Ishikawa (cell line): Measurements from ENCODE around the gene NCBP3.

Source experiments
- CEBPB ChIP-seq: IDR thresholded peaks from 2 replicates; pipeline ENCODE4 v1.6.1; 2012
- CREB1 ChIP-seq: IDR thresholded peaks from 2 replicates; pipeline ENCODE4 v1.6.1; 2012; ENCODE audit warnings: low read depth
- EGR1 ChIP-seq: IDR thresholded peaks from 2 replicates; pipeline ENCODE4 v1.6.1; 2012
- EP300 ChIP-seq: IDR thresholded peaks from 2 replicates; pipeline ENCODE4 v1.6.1; 2012; ENCODE audit warnings: borderline replicate concordance
- FOXM1 ChIP-seq: IDR thresholded peaks from 2 replicates; pipeline ENCODE4 v1.6.1; 2012; ENCODE audit warnings: low read depth, borderline replicate concordance
- NFIC ChIP-seq: IDR thresholded peaks from 2 replicates; pipeline ENCODE4 v1.6.1; 2012
- RAD21 ChIP-seq: IDR thresholded peaks from 2 replicates; pipeline ENCODE4 v1.6.1; 2012; ENCODE audit warnings: low read depth
- TAF1 ChIP-seq: IDR thresholded peaks from 2 replicates; pipeline ENCODE4 v1.6.1; 2012; ENCODE audit warnings: low read depth, mild to moderate bottlenecking
- TCF12 ChIP-seq: IDR thresholded peaks from 2 replicates; pipeline ENCODE4 v1.6.1; 2012; ENCODE audit warnings: low read depth
- TEAD4 ChIP-seq: IDR thresholded peaks from 2 replicates; pipeline ENCODE4 v1.6.1; 2012
- YY1 ChIP-seq: IDR thresholded peaks from 2 replicates; pipeline ENCODE4 v1.6.1; 2012; ENCODE audit warnings: low read depth
- ZBTB7A ChIP-seq: IDR thresholded peaks from 2 replicates; pipeline ENCODE4 v1.6.1; 2012; ENCODE audit warnings: low read depth
- TF ChIP-seq, protein P1 (sequence below): IDR thresholded peaks from 2 replicates; pipeline ENCODE4 v1.6.1; 2012; ENCODE audit warnings: low read depth, mild to moderate bottlenecking
- TF ChIP-seq, protein P2 (sequence below): IDR thresholded peaks from 2 replicates; pipeline ENCODE4 v1.6.1; 2012
- TF ChIP-seq, protein P3 (sequence below): IDR thresholded peaks from 2 replicates; pipeline ENCODE4 v1.6.1; 2012

Gene NCBP3

DNA sequence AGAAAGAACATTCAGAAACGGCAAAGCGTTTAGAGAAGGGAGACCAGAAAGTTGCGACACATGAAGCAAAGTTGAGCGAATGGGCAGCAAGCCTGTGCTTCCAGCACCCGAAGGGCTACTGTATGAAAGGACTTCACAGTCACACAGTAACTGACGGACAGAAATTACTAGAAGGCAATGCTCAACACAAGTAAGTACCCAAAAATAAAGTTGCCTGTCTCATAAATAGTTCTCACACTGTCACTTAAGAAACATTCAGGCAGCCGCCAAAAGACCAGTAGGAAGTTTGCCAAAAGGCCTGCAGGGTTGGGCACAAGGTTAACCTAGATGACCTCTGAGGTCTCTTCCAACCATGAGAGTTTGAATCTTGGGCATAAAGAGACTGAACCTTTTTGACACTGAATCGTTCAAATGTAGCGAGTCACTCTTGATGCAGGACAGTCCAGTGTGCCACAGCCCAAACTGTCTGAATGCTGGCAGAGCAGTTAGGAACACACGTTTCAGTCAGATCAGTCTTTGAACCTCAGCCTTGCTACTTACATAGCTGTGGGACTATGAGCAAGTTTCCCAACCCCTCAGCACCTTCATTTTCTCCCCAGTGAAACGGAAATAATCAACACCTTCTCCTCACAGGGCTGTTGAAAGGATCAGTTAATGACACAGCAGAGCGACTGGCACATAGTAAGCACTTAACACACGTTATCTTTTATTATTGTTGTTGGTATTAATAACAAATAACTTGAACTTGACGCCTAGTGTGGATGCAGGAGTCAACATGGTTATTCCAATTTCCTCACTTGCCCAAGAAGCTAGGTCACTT lies 10.4 kb downstream of the NCBP3 start:
- no peak for TF ChIP-seq NFIC
- TF ChIP-seq, protein P1, sequence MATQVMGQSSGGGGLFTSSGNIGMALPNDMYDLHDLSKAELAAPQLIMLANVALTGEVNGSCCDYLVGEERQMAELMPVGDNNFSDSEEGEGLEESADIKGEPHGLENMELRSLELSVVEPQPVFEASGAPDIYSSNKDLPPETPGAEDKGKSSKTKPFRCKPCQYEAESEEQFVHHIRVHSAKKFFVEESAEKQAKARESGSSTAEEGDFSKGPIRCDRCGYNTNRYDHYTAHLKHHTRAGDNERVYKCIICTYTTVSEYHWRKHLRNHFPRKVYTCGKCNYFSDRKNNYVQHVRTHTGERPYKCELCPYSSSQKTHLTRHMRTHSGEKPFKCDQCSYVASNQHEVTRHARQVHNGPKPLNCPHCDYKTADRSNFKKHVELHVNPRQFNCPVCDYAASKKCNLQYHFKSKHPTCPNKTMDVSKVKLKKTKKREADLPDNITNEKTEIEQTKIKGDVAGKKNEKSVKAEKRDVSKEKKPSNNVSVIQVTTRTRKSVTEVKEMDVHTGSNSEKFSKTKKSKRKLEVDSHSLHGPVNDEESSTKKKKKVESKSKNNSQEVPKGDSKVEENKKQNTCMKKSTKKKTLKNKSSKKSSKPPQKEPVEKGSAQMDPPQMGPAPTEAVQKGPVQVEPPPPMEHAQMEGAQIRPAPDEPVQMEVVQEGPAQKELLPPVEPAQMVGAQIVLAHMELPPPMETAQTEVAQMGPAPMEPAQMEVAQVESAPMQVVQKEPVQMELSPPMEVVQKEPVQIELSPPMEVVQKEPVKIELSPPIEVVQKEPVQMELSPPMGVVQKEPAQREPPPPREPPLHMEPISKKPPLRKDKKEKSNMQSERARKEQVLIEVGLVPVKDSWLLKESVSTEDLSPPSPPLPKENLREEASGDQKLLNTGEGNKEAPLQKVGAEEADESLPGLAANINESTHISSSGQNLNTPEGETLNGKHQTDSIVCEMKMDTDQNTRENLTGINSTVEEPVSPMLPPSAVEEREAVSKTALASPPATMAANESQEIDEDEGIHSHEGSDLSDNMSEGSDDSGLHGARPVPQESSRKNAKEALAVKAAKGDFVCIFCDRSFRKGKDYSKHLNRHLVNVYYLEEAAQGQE, result no peak
- TF ChIP-seq, protein P2, sequence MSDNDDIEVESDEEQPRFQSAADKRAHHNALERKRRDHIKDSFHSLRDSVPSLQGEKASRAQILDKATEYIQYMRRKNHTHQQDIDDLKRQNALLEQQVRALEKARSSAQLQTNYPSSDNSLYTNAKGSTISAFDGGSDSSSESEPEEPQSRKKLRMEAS, result no peak
- TF ChIP-seq CREB1, result no peak
- no peak for TF ChIP-seq CEBPB
- no peak for TF ChIP-seq EP300

DNA sequence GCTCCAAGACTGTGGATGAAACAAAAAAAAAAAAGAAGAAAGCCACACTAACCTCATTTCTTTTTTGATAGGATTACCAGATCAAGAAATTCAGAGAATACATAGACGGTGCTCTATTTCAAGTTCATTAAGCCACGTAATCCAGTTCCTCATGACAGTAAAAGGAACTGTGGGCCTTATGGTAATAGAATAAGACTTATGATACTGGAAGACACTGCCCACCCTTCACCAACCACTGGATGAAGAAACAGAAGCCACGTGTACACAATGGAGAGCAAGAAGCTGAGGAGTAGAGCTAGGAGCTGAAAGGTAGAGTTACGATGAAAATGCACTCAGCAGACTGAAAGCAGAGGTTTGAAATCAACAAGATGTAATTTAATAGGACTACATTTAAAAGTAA lies 11.2 kb downstream of the NCBP3 start:
- TF ChIP-seq ZBTB7A (no peak), CREB1 (no peak), FOXM1 (no peak), TEAD4 (no peak)
- TF ChIP-seq, protein P1, result no peak

DNA sequence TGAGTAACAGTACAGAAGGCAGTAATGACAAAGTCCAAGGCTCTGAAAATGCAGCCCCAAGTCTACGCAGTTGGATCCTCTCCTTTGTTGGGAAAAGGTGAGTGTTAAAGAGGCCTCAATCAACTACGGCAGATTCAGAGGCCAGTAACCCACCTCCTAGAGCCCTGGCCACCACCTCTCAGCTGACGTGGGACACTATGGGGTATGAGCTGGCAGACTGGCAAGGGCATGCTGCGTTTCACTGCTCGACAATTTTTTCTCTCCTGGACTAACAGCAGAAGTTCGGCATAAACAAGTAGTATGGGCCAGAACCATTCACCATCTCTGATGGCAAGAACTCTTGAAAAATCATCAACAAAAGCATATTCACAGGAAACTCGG lies 17.2 kb downstream of the NCBP3 start:
- TF ChIP-seq, protein P2, result no peak
- TF ChIP-seq TCF12 (no peak), EGR1 (no peak), RAD21 (no peak), TAF1 (no peak), CREB1 (no peak), NFIC (no peak), FOXM1 (no peak), ZBTB7A (no peak), CEBPB (no peak), YY1 (no peak), EP300 (no peak), TEAD4 (no peak)
- TF ChIP-seq, protein P3, sequence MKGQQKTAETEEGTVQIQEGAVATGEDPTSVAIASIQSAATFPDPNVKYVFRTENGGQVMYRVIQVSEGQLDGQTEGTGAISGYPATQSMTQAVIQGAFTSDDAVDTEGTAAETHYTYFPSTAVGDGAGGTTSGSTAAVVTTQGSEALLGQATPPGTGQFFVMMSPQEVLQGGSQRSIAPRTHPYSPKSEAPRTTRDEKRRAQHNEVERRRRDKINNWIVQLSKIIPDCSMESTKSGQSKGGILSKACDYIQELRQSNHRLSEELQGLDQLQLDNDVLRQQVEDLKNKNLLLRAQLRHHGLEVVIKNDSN, result no peak
- TF ChIP-seq, protein P1, result no peak

DNA sequence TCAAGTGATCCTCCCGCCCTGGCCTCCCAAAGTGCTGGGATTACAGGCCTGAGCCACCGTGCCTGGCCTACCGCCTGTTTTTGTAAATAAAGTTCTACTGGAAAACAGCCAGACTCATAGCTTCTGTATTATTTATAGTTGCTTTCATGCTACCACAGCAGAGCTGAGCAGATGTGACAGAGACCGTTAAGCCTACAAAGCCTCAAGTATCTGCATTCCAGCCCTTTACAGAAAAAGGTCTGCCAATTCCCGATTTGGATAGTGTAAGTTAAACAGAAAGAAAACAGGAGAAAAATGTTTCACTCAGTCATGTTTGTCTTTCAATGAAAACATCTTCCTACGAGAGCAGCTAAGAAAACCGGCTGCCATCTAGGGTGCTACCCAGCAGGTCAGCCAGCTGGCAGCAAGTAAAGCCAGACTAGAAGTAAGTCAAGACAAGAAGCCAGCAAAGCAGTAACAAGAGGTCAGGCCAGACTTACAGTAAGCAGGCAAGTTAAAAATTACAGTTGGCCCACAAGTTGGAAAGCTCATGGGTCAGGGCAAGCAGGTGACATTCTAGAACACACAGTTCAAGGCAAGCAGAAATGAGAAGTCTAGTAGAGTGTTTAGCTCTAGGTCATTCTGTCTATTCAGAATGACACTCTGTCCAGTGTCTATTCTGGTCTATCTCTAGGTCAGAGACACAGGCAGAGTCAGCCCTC lies 17.7 kb downstream of the NCBP3 start:
- TF ChIP-seq RAD21 (no peak), EGR1 (no peak), YY1 (no peak), FOXM1 (no peak), NFIC (no peak)
- TF ChIP-seq, protein P3, result no peak
